GM10248 (cell line): ENCODE results near the gene ADAMTSL1.

ENCODE experiments used
- CTCF ChIA-PET: fragments of 300-600 bp; sonication (Branson Sonifier 250); formaldehyde crosslinking; extraction: SDS; loops from one replicate; lab custom pipeline; 2021; ENCODE audit warnings: antibody characterized with exemption; lab: Yijun Ruan, JAX
- POLR2A ChIA-PET: fragments of 350-650 bp; sonication (Branson Sonifier 250); formaldehyde crosslinking; extraction: SDS; loops from one replicate; lab custom pipeline; 2020; ENCODE audit warnings: antibody characterized with exemption; lab: Yijun Ruan, JAX
- DNase-seq: peaks from one replicate; pipeline ENCODE4 v3.0.0; 2012; ENCODE audit errors: extremely low spot score
- TF ChIP-seq, protein P1 (sequence below): IDR thresholded peaks from 2 replicates; pipeline ENCODE4 v1.5.1; 2012; ENCODE audit warnings: mild to moderate bottlenecking, low read depth; ENCODE audit errors: extremely low read depth, missing control alignments, control extremely low read depth

The ADAMTSL1 gene

DNA sequence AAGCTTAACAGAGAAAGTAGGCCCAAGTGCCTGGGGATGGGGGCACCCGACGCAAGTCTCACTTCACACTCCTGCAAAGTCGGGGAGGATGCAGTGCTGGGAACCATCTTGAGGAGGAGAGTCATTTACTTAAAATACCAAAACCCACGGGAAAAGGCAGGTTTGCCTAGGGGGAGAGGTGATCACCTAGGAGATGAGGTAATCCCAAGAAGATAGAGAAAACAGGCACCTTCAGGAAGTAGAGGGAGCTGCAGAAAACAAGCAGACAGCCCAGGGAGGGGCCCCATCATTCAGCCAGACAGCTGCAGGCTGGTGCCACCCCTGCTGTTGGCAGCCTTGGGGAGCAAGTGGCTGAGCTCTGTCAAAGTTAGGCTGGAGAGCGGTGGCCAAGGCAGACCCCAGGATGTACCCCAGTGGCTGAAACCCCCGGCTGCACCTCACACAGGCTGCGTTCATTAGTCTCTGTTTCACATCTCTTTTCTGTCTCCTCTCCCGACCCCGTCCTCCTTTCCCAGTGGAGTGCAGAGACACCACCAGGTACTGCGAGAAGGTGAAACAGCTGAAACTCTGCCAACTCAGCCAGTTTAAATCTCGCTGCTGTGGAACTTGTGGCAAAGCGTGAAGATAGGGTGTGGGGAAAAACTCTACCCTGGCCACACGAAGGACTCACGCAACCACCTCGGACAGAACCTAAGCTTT is 434.1 kb downstream of the ADAMTSL1 start:
- TF ChIP-seq, protein P1, sequence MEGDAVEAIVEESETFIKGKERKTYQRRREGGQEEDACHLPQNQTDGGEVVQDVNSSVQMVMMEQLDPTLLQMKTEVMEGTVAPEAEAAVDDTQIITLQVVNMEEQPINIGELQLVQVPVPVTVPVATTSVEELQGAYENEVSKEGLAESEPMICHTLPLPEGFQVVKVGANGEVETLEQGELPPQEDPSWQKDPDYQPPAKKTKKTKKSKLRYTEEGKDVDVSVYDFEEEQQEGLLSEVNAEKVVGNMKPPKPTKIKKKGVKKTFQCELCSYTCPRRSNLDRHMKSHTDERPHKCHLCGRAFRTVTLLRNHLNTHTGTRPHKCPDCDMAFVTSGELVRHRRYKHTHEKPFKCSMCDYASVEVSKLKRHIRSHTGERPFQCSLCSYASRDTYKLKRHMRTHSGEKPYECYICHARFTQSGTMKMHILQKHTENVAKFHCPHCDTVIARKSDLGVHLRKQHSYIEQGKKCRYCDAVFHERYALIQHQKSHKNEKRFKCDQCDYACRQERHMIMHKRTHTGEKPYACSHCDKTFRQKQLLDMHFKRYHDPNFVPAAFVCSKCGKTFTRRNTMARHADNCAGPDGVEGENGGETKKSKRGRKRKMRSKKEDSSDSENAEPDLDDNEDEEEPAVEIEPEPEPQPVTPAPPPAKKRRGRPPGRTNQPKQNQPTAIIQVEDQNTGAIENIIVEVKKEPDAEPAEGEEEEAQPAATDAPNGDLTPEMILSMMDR: no peak
- POLR2A ChIA-PET: no interaction called here
- CTCF ChIA-PET: interaction anchor here (1.5 kb wide), 1 partner anchor 9 kb away, joined by 3 read pairs; no protein-coding TSS in a partner anchor
- DNase-seq: no peak

DNA sequence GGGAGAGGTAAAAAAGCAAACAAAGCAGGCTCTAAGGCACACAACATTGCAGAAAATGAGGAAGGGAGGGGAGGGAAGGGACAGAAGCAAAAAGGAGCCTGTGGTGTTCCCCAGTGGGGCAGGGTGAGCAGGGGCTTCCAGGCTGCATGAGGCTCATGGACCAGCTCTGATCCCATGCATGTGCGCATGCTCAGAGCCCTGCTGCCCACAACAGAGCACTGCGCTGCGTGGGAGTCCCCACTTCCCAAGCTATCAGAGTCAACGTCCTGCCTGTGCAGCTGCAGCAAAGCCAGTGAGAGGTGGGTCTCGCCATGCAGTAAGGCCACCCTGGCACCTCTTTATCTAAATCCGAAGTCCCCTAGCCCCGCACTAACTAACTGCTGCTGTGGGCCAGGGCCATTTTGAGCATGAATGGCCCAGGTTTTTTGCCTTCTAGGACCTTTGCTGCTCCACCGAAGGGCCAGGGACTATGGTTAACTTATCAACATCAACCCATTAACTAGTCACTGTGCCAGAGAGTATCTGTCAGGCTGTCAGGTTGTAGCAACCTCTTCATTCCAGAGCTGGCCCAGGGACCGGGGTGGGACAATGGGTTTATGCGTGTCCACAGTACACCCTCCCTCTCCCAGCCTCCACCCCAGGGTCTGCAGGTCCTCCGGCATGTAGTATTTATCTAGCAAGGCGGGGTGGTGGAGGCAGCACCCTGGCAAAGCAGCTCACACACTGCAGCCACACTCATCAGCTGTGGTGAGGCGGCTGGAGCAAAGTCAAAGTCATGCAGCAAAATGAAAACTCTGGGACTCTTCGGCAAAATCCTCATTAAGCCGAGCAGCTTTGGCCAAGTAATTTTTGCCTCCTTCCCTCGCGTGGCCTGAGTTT is 435.4 kb downstream of the ADAMTSL1 start:
- no peak for DNase-seq
- CTCF ChIA-PET: interaction anchor here (1.5 to 1.6 kb wide), 2 partner anchors 8 to 17 kb away, joined by 3 read pairs; no protein-coding TSS in a partner anchor

DNA sequence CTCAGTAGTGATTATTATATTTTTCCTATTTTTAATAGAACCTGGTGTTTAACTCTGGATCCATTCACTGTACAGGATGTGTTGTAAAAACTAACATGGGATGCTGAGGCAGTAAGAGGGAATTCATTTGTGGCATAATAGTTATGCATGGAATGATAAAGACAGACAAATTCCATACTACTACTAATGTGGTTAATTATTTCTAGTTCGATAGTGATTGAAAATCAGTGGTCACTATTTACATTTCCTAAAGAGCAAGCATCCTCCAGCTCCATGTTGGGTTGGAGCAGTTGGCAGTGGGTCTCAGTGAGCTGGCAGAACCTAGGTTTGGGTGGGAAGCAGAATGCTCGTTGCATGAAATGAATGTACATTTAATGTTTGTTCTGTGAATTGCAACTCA is 436.5 kb downstream of the ADAMTSL1 start:
- no peak for DNase-seq
- TF ChIP-seq, protein P1: no peak
- CTCF ChIA-PET: interaction anchor here (1.6 kb wide), 1 partner anchor 16 kb away, joined by 3 read pairs; no protein-coding TSS in a partner anchor
- POLR2A ChIA-PET: no interaction called here

More for the DNA sequence above, 435.4 kb downstream of the ADAMTSL1 start:
- TF ChIP-seq, protein P1: no peak
- POLR2A ChIA-PET: no interaction called here

DNA sequence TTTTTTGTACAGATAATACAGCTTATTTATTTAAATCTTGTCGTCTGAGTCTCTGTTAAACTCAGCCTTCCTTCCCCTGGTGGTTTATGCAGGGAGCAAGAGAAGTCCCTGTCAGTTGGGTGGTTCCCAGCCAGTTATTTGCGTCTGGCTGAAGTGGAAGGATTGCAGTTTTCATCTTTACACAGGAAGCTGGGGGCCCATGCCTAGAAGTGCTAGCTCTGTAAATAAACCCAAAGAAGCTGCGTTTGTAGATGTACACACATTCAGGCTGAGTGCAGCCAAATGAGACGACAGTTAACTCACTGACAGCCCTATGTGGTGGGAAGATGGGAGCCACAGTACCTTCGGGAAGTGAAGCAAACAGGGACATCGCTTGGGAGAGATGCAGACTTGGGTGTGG is 437.0 kb downstream of the ADAMTSL1 start:
- CTCF ChIA-PET: interaction anchor here (1.2 to 1.6 kb wide), 2 partner anchors 15 to 22 kb away, joined by 3 read pairs; no protein-coding TSS in a partner anchor
- POLR2A ChIA-PET: no interaction called here
- TF ChIP-seq, protein P1: no peak
- DNase-seq: no peak

DNA sequence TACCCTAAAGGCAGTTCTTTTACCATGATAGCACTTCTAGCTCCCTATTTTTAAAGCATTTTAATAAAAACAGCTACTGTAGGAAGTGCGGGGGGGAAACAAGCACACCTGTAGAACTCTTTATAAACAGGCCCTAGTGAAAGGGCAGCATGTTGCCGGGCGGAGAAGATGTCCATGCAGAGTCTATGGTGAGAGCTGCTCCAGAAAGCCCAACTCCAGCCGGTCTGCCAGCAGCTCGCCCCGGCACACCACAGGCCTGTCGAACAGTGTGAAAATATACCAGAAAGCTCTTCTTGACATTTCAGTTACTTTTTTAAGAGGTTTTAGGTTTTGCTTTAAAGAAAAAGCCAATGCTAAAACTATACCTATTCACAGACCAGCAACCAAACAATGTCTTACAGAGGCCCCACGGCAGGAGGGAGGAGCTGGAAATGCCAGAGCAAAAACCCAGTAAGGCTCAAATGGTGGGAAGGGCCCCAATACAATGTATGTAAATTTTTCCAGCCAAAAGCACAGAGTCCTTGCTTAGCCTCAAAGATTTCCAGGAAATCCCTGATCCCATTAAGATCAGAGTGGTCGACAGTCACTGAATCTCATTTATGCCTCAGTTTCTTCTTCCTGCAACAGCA is 437.9 kb downstream of the ADAMTSL1 start:
- POLR2A ChIA-PET: no interaction called here
- DNase-seq: no peak
- CTCF ChIA-PET: interaction anchor here (1.2 kb wide), 1 partner anchor 21 kb away, joined by 3 read pairs; no protein-coding TSS in a partner anchor
- TF ChIP-seq, protein P1: no peak
